SK-N-SH treated with all-trans-retinoic acid at 6 μM for 48 hours (cell line): ENCODE data around the gene ALDH4A1.

ENCODE experiments used
- ATAC-seq: fragments of 200-7000 bp; cut with Tn5 transposase; 3 replicates; pipeline ENCODE4 v1.9.1; 2020; ENCODE audit warnings: mild to moderate bottlenecking, moderate library complexity
- ARNTL ChIP-seq: fragments of 450-650 bp; formaldehyde crosslinking; IDR thresholded peaks from 2 replicates; pipeline ENCODE4 v1.5.0; 2020; ENCODE audit warnings: low read depth, mild to moderate bottlenecking, moderate library complexity, borderline replicate concordance
- BACH2 ChIP-seq: fragments of 250-450 bp; sonication (Bioruptor Pico); IDR thresholded peaks from 2 replicates; pipeline ENCODE4 v1.9.0; 2021; ENCODE audit warnings: mild to moderate bottlenecking, borderline replicate concordance
- CSDC2 ChIP-seq: fragments of 250-450 bp; sonication (Bioruptor Pico); IDR thresholded peaks from 2 replicates; pipeline ENCODE4 v1.5.0; 2020; ENCODE audit warnings: mild to moderate bottlenecking, moderate library complexity
- CSRNP3 ChIP-seq: fragments of 250-450 bp; sonication (Bioruptor Pico); IDR thresholded peaks from 2 replicates; pipeline ENCODE4 v1.5.1; 2021; ENCODE audit warnings: mild to moderate bottlenecking, moderate library complexity
- ESRRG ChIP-seq: fragments of 250-450 bp; sonication (Bioruptor Pico); IDR thresholded peaks from 2 replicates; pipeline ENCODE4 v1.6.1; 2021; ENCODE audit warnings: mild to moderate bottlenecking
- GLIS3 ChIP-seq: fragments of 250-450 bp; sonication (Bioruptor Pico); IDR thresholded peaks from 2 replicates; pipeline ENCODE4 v1.5.0; 2020; ENCODE audit warnings: mild to moderate bottlenecking, moderate library complexity
- OSR1 ChIP-seq: fragments of 250-450 bp; sonication (Bioruptor Pico); IDR thresholded peaks from 2 replicates; pipeline ENCODE4 v1.8.0; 2022; ENCODE audit warnings: moderate library complexity, mild to moderate bottlenecking, inconsistent platforms
- POU6F1 ChIP-seq: fragments of 250-450 bp; sonication (Bioruptor Pico); IDR thresholded peaks from 2 replicates; pipeline ENCODE4 v1.8.0; 2021; ENCODE audit warnings: low read depth, mild to moderate bottlenecking, moderate library complexity, borderline replicate concordance
- PPARA ChIP-seq: fragments of 250-450 bp; sonication (Bioruptor Pico); IDR thresholded peaks from 2 replicates; pipeline ENCODE4 v1.5.0; 2020; ENCODE audit warnings: mild to moderate bottlenecking, borderline replicate concordance
- RARB ChIP-seq: fragments of 250-450 bp; sonication (Bioruptor Pico); IDR thresholded peaks from 2 replicates; pipeline ENCODE4 v1.8.0; 2021; ENCODE audit warnings: mild to moderate bottlenecking, moderate library complexity
- SNAI2 ChIP-seq: fragments of 250-450 bp; sonication (Bioruptor Pico); IDR thresholded peaks from 2 replicates; pipeline ENCODE4 v1.5.0; 2020; ENCODE audit warnings: mild to moderate bottlenecking, moderate library complexity
- TCF4 ChIP-seq: fragments of 250-450 bp; sonication (Bioruptor Pico); IDR thresholded peaks from 2 replicates; pipeline ENCODE4 v1.8.0; 2021; ENCODE audit warnings: mild to moderate bottlenecking, moderate library complexity, borderline replicate concordance
- TOX ChIP-seq: fragments of 250-450 bp; sonication (Bioruptor Pico); IDR thresholded peaks from 2 replicates; pipeline ENCODE4 v1.8.0; 2021; ENCODE audit warnings: mild to moderate bottlenecking, moderate library complexity, borderline replicate concordance
- ZC3H10 ChIP-seq: fragments of 250-450 bp; sonication (Bioruptor Pico); IDR thresholded peaks from 2 replicates; pipeline ENCODE4 v1.5.1; 2021; ENCODE audit warnings: mild to moderate bottlenecking, moderate library complexity
- ZFP3 ChIP-seq: fragments of 250-450 bp; sonication (Bioruptor Pico); IDR thresholded peaks from 2 replicates; pipeline ENCODE4 v1.5.0; 2020; ENCODE audit warnings: mild to moderate bottlenecking, moderate library complexity
- ZFP30 ChIP-seq: fragments of 450-650 bp; formaldehyde crosslinking; IDR thresholded peaks from 2 replicates; pipeline ENCODE4 v1.5.0; 2022; ENCODE audit warnings: mild to moderate bottlenecking, moderate library complexity
- ZNF565 ChIP-seq: fragments of 450-650 bp; formaldehyde crosslinking; conservative IDR thresholded peaks from 2 replicates; pipeline ENCODE4 v1.5.0; 2020; ENCODE audit warnings: low read depth, mild to moderate bottlenecking, moderate library complexity
- ZNF70 ChIP-seq: fragments of 450-650 bp; formaldehyde crosslinking; IDR thresholded peaks from 2 replicates; pipeline ENCODE4 v1.5.0; 2020; ENCODE audit warnings: mild to moderate bottlenecking, moderate library complexity
- ZNF8 ChIP-seq: fragments of 450-650 bp; formaldehyde crosslinking; IDR thresholded peaks from 2 replicates; pipeline ENCODE4 v1.5.0; 2020; ENCODE audit warnings: mild to moderate bottlenecking, moderate library complexity
- TF ChIP-seq, protein P1 (sequence below): fragments of 250-450 bp; sonication (Bioruptor Pico); IDR thresholded peaks from 2 replicates; pipeline ENCODE4 v1.5.1; 2020; ENCODE audit warnings: low read depth, mild to moderate bottlenecking, moderate library complexity
- TF ChIP-seq, protein P2 (sequence below): fragments of 250-450 bp; sonication (Bioruptor Pico); IDR thresholded peaks from 2 replicates; pipeline ENCODE4 v1.5.0; 2020; ENCODE audit warnings: mild to moderate bottlenecking, moderate library complexity

The ALDH4A1 gene

GRCh38 chr1:18945401-18945849, 43.1 kb upstream of the ALDH4A1 start:
- TF ChIP-seq BACH2 (no peak), ZC3H10 (CRISPR knock-in tag) (no peak), ZFP30 (no peak), RARB (CRISPR knock-in tag) (no peak), PPARA (CRISPR knock-in tag) (no peak), ESRRG (CRISPR knock-in tag) (no peak), OSR1 (CRISPR knock-in tag) (no peak), ZNF565 (CRISPR knock-in tag) (no peak), ZNF8 (CRISPR knock-in tag) (no peak), ZNF70 (CRISPR knock-in tag) (no peak), CSDC2 (CRISPR knock-in tag) (no peak), GLIS3 (CRISPR knock-in tag) (no peak), POU6F1 (CRISPR knock-in tag) (no peak), CSRNP3 (CRISPR knock-in tag) (no peak), TCF4 (CRISPR knock-in tag) (no peak), ZFP3 (CRISPR knock-in tag) (no peak), TOX (CRISPR knock-in tag) (no peak)
- TF ChIP-seq, protein P1, sequence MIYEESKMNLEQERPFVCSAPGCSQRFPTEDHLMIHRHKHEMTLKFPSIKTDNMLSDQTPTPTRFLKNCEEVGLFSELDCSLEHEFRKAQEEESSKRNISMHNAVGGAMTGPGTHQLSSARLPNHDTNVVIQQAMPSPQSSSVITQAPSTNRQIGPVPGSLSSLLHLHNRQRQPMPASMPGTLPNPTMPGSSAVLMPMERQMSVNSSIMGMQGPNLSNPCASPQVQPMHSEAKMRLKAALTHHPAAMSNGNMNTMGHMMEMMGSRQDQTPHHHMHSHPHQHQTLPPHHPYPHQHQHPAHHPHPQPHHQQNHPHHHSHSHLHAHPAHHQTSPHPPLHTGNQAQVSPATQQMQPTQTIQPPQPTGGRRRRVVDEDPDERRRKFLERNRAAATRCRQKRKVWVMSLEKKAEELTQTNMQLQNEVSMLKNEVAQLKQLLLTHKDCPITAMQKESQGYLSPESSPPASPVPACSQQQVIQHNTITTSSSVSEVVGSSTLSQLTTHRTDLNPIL (CRISPR knock-in tag): no peak
- TF ChIP-seq, protein P2, sequence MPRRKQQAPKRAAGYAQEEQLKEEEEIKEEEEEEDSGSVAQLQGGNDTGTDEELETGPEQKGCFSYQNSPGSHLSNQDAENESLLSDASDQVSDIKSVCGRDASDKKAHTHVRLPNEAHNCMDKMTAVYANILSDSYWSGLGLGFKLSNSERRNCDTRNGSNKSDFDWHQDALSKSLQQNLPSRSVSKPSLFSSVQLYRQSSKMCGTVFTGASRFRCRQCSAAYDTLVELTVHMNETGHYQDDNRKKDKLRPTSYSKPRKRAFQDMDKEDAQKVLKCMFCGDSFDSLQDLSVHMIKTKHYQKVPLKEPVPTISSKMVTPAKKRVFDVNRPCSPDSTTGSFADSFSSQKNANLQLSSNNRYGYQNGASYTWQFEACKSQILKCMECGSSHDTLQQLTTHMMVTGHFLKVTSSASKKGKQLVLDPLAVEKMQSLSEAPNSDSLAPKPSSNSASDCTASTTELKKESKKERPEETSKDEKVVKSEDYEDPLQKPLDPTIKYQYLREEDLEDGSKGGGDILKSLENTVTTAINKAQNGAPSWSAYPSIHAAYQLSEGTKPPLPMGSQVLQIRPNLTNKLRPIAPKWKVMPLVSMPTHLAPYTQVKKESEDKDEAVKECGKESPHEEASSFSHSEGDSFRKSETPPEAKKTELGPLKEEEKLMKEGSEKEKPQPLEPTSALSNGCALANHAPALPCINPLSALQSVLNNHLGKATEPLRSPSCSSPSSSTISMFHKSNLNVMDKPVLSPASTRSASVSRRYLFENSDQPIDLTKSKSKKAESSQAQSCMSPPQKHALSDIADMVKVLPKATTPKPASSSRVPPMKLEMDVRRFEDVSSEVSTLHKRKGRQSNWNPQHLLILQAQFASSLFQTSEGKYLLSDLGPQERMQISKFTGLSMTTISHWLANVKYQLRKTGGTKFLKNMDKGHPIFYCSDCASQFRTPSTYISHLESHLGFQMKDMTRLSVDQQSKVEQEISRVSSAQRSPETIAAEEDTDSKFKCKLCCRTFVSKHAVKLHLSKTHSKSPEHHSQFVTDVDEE (CRISPR knock-in tag): no peak
- no peak for ATAC-seq

DNA sequence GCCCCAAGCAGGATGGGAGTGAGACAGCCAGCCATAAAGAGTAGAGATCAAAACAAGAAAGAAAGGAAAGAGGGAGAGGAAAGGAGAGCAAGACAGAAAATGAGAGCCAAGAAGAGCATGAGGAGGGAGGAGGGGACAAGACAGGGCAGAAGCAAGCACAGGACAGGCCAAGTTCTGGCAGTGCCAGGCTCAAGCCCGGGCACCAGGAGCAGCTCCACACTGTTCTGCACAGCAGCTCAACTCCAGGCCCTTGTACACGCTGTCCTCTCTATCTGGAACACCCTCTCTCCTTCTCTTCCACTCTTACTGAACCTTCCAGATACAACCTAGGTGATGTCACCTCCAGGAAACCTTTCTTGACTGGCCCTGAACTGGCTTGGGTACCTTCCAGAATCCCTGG, 42.5 kb upstream of the ALDH4A1 start:
- TF ChIP-seq SNAI2 (CRISPR knock-in tag) (no peak), ZFP3 (CRISPR knock-in tag) (no peak), ARNTL (CRISPR knock-in tag) (no peak), TOX (CRISPR knock-in tag) (no peak), GLIS3 (CRISPR knock-in tag) (no peak), ZFP30 (no peak), POU6F1 (CRISPR knock-in tag) (no peak), ZC3H10 (CRISPR knock-in tag) (no peak), ESRRG (CRISPR knock-in tag) (no peak)
- TF ChIP-seq, protein P1 (CRISPR knock-in tag): no peak
- no peak for ATAC-seq
